CD4-positive, CD25-positive, alpha-beta regulatory T cell (primary cell): ENCODE data around the gene DLL4. TPM values are rescaled to one million over a fixed set of nuclear protein-coding genes. Genes with fewer than 3 reads are reported as not detected.
"Not testable (repeated sequence)": the region's sequence is repeated elsewhere in the genome, so short reads cannot be mapped to it uniquely, and the experiment has no call there.

Experiments used
- ATAC-seq, 2 donors: fragments of 150-1000 bp; cut with Tn5 transposase; one replicate each; pipeline ENCODE4 v1.10.0; 2021; ENCODE audit warnings: low read depth in 2 of 2, moderate number of reproducible peaks in 2 of 2, moderate library complexity in 1 of 2
- DNase-seq, 3 donors: peaks; one replicate each; pipeline versions ENCODE4 v3.0.0 to v3.0.0-alpha.2; 2012 to 2022; ENCODE audit warnings: mixed read lengths in 1 of 3
- H3K27ac ChIP-seq: one replicate; pipeline ENCODE4 v1.7.0; 2013; ENCODE audit warnings: mild to moderate bottlenecking, low read length; ENCODE audit not compliant: insufficient read depth, poor library complexity, severe bottlenecking
- H3K27me3 ChIP-seq: one replicate; pipeline ENCODE4 v1.7.0; 2013; ENCODE audit warnings: low read length; ENCODE audit not compliant: control insufficient read depth, insufficient read depth
- H3K36me3 ChIP-seq: one replicate; pipeline ENCODE4 v1.7.0; 2013; ENCODE audit warnings: mild to moderate bottlenecking, low read length, moderate library complexity; ENCODE audit not compliant: control insufficient read depth, insufficient read depth
- H3K4me1 ChIP-seq: 2 replicates; pipeline ENCODE4 v1.7.0; 2013; ENCODE audit warnings: mild to moderate bottlenecking, low read length; ENCODE audit not compliant: insufficient read depth, control insufficient read depth, poor library complexity, severe bottlenecking
- H3K4me3 ChIP-seq: one replicate; pipeline ENCODE4 v1.7.0; 2013; ENCODE audit warnings: low read depth, mild to moderate bottlenecking, low read length, moderate library complexity
- H3K9me3 ChIP-seq, 2 experiments: 1 replicate in 1 of 2; 2 replicates in 1 of 2; pipeline ENCODE4 v1.7.0; 2013; ENCODE audit warnings: low read length in 2 of 2, mild to moderate bottlenecking in 1 of 2, moderate library complexity in 1 of 2; ENCODE audit not compliant: control insufficient read depth in 2 of 2
- H3K27ac Mint-ChIP-seq, 3 donors: one replicate each; pipeline ENCODE4 v1.8.0; 2020 to 2022; ENCODE audit warnings: mild to moderate bottlenecking in 3 of 3, mixed read lengths in 3 of 3, moderate library complexity in 2 of 3
- H3K27me3 Mint-ChIP-seq: one replicate; pipeline ENCODE4 v1.8.0; 2022; ENCODE audit warnings: mild to moderate bottlenecking, mixed read lengths
- H3K36me3 Mint-ChIP-seq: one replicate; pipeline ENCODE4 v1.8.0; 2020; ENCODE audit warnings: mixed read lengths
- H3K4me1 Mint-ChIP-seq, 4 donors: one replicate each; pipeline ENCODE4 v1.8.0; 2020 to 2022; ENCODE audit warnings: mixed read lengths in 4 of 4, mild to moderate bottlenecking in 1 of 4
- H3K4me3 Mint-ChIP-seq, 4 donors: one replicate each; pipeline ENCODE4 v1.8.0; 2020 to 2022; ENCODE audit warnings: mild to moderate bottlenecking in 4 of 4, mixed read lengths in 4 of 4, moderate library complexity in 3 of 4
- H3K9me3 Mint-ChIP-seq, 7 donors: one replicate each; pipeline ENCODE4 v1.8.0; 2020 to 2022; ENCODE audit warnings: mixed read lengths in 7 of 7, mild to moderate bottlenecking in 3 of 7, moderate library complexity in 2 of 7
- polyA plus RNA-seq, 4 donors: library from polyadenylated mRNA; unstranded; fragments of 300-500 nt; fragmentation: Illumina TruSeq; gene quantifications; one replicate each; pipeline ENCODE4 v1.2.3, GENCODE V29; 2021
- total RNA-seq: library from RNA; stranded (reverse); gene quantifications from one replicate; pipeline ENCODE4 v1.2.3, GENCODE V29; 2022

DLL4 gene
- total and polyA plus RNA-seq, 5 donors from 2014 or later = not detected

DNA sequence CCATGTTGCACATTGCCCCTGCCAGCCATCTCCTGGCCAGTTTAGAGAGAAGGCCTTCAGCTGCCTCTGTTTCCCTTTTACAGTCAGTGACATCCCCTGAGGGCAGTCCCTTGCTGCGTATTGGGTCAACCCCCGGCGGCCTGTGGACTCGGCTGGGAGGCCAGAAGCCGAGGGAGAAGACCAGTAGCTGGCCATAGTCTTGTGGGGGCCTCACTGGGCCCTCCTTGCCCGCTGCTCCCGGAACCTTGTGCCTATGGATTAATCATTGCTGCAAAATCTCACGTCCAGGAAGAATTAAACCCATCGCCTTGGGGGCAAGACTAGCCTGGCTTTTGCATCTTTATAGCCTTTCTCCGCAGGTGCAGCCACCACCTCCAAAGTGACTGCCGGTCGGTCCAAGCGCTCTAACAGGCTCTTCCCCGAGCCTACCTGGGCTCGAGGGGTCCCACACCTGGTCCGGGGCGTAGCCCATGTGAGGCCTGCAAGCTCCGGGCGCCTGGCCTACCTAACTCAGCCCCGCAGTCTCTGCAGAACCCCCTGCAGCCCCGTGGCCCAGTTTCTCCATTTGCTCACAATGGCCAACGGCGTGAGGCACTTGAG, 23.3 kb downstream of the DLL4 start:
- Mint-ChIP-seq H3K4me1 (peaks cover 0 to 22% (median 15%) of the 10 kb centered on the region in 4 donors), H3K36me3 (no peaks in the 10 kb centered on the region), H3K27me3 (peaks cover 31% of the 10 kb centered on the region), H3K9me3 (no peaks in the 10 kb centered on the region), H3K4me3 (peak overlapping the region; percentile 75 to 91 (median 84)), H3K27ac (peak overlapping the region in 1 of 3 donors; percentile 55)
- peak overlapping the region; percentile 57 for H3K4me3 ChIP-seq
- ATAC-seq (no peak), DNase-seq (no peak)
- no peaks in the 10 kb centered on the region for H3K9me3 ChIP-seq
- no peaks in the 10 kb centered on the region for H3K27me3 ChIP-seq
- H3K36me3 ChIP-seq = no peaks in the 10 kb centered on the region
- peaks cover 15% of the 10 kb centered on the region for H3K4me1 ChIP-seq
- peak overlapping the region; percentile 57 for H3K27ac ChIP-seq

DNA sequence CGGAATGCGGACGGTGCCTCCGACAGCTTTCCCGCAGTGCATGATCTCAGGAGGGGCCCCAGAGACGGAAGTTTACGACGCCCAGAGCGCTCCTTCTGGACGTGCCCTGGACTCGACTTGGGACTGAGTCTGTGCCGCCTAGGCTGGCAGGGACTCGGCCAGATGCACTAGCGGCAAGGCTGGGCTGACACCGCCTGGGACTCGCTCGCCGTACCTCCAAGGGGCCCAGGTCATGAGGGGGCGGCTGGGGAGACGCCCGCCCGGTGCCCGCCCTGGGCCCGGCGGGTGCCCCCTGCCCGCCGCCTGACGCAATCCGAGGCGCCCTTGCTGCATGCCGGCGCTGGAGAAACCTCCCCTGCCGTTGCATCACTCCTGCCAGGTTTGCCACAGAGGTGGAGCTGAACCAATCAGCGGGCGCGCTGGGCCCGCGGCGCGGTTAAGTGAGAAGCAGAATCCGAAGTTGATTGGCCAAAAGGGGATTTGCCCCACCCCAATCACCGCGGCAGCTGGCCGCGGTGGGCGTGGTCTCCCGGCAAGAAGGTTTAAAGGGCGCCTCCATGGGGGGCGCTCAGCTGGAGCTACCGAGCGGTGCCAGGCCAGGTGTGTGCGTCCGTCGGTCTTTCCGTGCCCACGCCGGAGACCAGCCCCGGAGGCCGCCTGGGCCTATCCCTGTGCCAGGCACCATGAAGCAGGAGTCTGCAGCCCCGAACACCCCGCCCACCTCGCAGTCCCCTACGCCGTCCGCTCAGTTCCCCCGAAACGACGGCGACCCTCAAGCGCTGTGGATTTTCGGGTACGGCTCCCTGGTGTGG, 24.0 kb downstream of the DLL4 start, which contains the start of gene CHAC1:
Gene CHAC1, plus strand, starts transcription at position 571 of the 812 bp plus-strand sequence. Its CDS starts 113 bp downstream, at position 684.
- Mint-ChIP-seq H3K9me3 (no peaks in the 10 kb centered on the region), H3K27ac (peak within 1 kb of the TSS; percentile 45 to 89 (median 85)), H3K4me3 (peak within 1 kb of the TSS; percentile 91 to 99 (median 94)), H3K4me1 (peaks cover 0 to 22% (median 15%) of the 10 kb centered on the region in 4 donors), H3K36me3 (no peaks in the 10 kb centered on the region), H3K27me3 (peaks cover 29% of the 10 kb centered on the region)
- peak within 1 kb of the TSS; percentile 57 for H3K4me3 ChIP-seq
- H3K27me3 ChIP-seq = no peaks in the 10 kb centered on the region
- peaks cover 15% of the 10 kb centered on the region for H3K4me1 ChIP-seq
- DNase-seq (peak; percentile 93 to 97 (median 94)), ATAC-seq (peak; percentile 98)
- no peaks in the 10 kb centered on the region for H3K9me3 ChIP-seq
- H3K27ac ChIP-seq = peak within 1 kb of the TSS; percentile 57
- H3K36me3 ChIP-seq = no peaks in the 10 kb centered on the region

GRCh38 chr15:40953713-40954074, 24.6 kb downstream of the DLL4 start:
- peak overlapping the region; percentile 91 to 99 (median 94) for H3K4me3 Mint-ChIP-seq
- H3K36me3 Mint-ChIP-seq = no peaks in the 10 kb centered on the region
- H3K4me1 Mint-ChIP-seq = peaks cover 0 to 22% (median 15%) of the 10 kb centered on the region in 4 donors
- no peaks in the 10 kb centered on the region for H3K9me3 Mint-ChIP-seq
- no peak for ATAC-seq
- DNase-seq = no peak
- H3K27ac Mint-ChIP-seq = peak overlapping the region in 2 of 3 donors; percentile 85 to 89
- Histone ChIP-seq H3K27ac (peak overlapping the region; percentile 57), H3K27me3 (no peaks in the 10 kb centered on the region), H3K36me3 (no peaks in the 10 kb centered on the region), H3K9me3 (no peaks in the 10 kb centered on the region), H3K4me3 (peak overlapping the region; percentile 32), H3K4me1 (peaks cover 15% of the 10 kb centered on the region)
- H3K27me3 Mint-ChIP-seq = peaks cover 30% of the 10 kb centered on the region

DNA sequence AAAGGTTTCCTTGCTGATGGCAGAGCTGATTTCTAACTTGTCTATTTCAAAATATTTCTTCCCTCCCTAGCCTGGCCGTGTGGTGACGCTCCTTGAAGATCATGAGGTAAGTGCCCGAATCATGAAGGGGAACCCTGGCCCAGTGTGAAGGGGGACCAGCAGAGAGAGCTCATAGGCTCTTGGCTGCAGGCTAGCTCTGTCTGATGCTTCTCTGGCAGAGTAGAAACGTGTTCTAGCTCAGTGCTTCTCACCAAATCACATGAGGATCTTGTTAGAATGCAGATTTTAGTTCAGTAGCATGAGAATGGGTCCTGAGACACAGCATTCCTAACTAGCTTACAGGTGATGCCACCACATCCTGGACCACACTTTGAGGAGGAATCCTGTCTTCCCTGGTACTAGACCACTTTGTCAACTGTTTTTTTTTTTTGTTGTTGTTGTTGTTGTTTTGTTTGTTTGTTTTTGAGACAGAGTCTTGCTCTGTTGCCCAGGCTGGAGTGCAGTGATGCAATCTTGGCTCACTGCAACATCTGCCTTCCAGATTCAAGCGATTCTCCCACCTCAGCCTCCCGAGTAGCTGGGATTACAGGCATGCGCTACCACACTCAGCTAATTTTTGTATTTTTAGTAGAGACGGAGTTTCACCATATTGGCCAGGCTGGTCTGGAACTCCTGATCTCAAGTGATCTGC, 25.2 kb downstream of the DLL4 start:
- not testable (repeated sequence) for ATAC-seq, H3K27me3 ChIP-seq
- peak overlapping the region; percentile 32 for H3K4me3 ChIP-seq

DNA sequence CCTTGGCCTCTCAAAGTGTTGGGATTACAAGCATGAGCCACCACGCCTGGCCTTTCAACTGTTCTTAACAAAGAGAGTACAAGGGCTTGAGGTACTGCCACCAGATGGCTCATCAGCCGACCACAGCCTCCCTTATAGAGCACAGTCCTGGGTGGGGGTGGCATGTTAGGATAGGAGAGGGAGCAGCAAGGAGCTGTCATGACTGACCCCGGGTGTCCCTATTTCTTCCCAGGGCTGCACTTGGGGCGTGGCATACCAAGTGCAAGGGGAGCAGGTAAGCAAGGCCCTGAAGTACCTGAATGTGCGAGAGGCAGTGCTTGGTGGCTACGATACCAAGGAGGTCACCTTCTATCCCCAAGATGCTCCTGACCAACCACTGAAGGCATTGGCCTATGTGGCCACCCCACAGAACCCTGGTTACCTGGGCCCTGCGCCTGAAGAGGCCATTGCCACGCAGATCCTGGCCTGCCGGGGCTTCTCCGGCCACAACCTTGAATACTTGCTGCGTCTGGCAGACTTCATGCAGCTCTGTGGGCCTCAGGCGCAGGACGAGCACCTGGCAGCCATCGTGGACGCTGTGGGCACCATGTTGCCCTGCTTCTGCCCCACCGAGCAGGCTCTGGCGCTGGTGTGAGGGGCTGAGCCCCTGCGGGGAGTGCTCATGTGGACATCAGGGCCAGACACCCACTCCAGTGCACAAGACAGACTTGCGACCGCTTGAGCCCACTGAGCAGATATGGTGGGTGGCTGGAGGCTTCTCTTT, 26.2 kb downstream of the DLL4 start:
- peak overlapping the region in 3 of 4 donors; percentile 27 to 95 (median 91) for H3K4me3 Mint-ChIP-seq

More for the DNA sequence above, 25.2 kb downstream of the DLL4 start:
- peaks cover 24% of the 10 kb centered on the region for H3K27me3 Mint-ChIP-seq
- H3K9me3 Mint-ChIP-seq, H3K36me3 Mint-ChIP-seq, H3K9me3 ChIP-seq, DNase-seq, H3K27ac ChIP-seq, H3K36me3 ChIP-seq: not testable (repeated sequence)
- H3K4me1 Mint-ChIP-seq = peaks cover 0 to 22% (median 15%) of the 10 kb centered on the region in 4 donors
- H3K4me1 ChIP-seq = peaks cover 15% of the 10 kb centered on the region
- peak overlapping the region in 2 of 3 donors; percentile 85 to 89 for H3K27ac Mint-ChIP-seq
- peak overlapping the region; percentile 91 to 99 (median 94) for H3K4me3 Mint-ChIP-seq

DNA sequence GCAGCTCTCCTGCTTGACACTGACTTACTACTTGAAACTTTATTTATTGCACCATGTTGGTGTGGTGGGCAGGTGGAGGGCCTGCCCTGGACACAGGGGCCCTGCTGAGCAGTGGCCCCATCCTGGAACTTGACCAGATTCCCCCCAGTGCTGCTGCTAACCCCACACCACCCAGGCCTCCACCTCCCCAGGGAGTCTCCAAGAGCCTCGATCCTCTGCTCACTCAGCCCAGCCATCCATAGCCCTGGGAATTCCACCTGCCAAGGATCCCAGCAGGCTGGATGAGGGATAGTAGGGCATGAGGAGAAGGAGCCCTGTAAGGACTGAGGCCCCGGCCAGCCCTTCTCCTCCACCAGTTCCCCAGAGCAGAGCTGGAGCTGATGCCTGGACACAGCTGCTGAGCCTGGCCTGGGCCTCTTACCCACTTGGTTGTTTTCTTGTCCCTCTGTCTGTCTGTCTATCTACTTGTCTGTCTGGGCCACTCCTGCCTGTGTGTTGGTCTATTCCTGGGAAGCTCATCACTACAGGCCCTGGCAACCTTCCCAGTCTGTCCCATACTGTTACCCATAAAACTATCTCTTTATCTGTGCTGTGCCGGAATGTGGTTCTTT, 26.9 kb downstream of the DLL4 start:
- H3K27ac ChIP-seq = no peak overlapping the region
- peaks cover 15% of the 10 kb centered on the region for H3K4me1 ChIP-seq
- no peak overlapping the region for H3K4me3 ChIP-seq
- no peaks in the 10 kb centered on the region for H3K27me3 ChIP-seq
- peak overlapping the region in 2 of 4 donors; percentile 78 to 81 for H3K4me3 Mint-ChIP-seq
- no peak for DNase-seq
- no peak for ATAC-seq
- peaks cover 29% of the 10 kb centered on the region for H3K27me3 Mint-ChIP-seq
- peaks cover 0 to 25% (median 17%) of the 10 kb centered on the region in 4 donors for H3K4me1 Mint-ChIP-seq
- H3K36me3 Mint-ChIP-seq = no peaks in the 10 kb centered on the region
- no peaks in the 10 kb centered on the region for H3K9me3 ChIP-seq
- H3K36me3 ChIP-seq = no peaks in the 10 kb centered on the region
- no peaks in the 10 kb centered on the region for H3K9me3 Mint-ChIP-seq
- H3K27ac Mint-ChIP-seq = peak overlapping the region in 1 of 3 donors; percentile 92

More for the DNA sequence above, 26.2 kb downstream of the DLL4 start:
- no peak overlapping the region for H3K27ac Mint-ChIP-seq
- H3K4me1 Mint-ChIP-seq = peaks cover 0 to 25% (median 17%) of the 10 kb centered on the region in 4 donors
- Histone ChIP-seq H3K4me1 (peaks cover 15% of the 10 kb centered on the region), H3K27me3 (no peaks in the 10 kb centered on the region), H3K36me3 (no peaks in the 10 kb centered on the region), H3K9me3 (no peaks in the 10 kb centered on the region), H3K27ac (no peak overlapping the region), H3K4me3 (no peak overlapping the region)
- DNase-seq (no peak), ATAC-seq (no peak)
- H3K36me3 Mint-ChIP-seq = no peaks in the 10 kb centered on the region
- H3K9me3 Mint-ChIP-seq = no peaks in the 10 kb centered on the region
- peaks cover 29% of the 10 kb centered on the region for H3K27me3 Mint-ChIP-seq
